NCI-H1105 treated with DMSO at 0.1 percent for 48 hours (cell line): Measurements from ENCODE around the gene ADH1B.
"Not testable (repeated sequence)": the region's sequence is repeated elsewhere in the genome, so short reads cannot be mapped to it uniquely, and the experiment has no call there.

Source experiments
- DNase-seq: peaks from one replicate; lab custom pipeline; 2025; lab: John Stamatoyannopoulos, UW

Gene ADH1B

DNA sequence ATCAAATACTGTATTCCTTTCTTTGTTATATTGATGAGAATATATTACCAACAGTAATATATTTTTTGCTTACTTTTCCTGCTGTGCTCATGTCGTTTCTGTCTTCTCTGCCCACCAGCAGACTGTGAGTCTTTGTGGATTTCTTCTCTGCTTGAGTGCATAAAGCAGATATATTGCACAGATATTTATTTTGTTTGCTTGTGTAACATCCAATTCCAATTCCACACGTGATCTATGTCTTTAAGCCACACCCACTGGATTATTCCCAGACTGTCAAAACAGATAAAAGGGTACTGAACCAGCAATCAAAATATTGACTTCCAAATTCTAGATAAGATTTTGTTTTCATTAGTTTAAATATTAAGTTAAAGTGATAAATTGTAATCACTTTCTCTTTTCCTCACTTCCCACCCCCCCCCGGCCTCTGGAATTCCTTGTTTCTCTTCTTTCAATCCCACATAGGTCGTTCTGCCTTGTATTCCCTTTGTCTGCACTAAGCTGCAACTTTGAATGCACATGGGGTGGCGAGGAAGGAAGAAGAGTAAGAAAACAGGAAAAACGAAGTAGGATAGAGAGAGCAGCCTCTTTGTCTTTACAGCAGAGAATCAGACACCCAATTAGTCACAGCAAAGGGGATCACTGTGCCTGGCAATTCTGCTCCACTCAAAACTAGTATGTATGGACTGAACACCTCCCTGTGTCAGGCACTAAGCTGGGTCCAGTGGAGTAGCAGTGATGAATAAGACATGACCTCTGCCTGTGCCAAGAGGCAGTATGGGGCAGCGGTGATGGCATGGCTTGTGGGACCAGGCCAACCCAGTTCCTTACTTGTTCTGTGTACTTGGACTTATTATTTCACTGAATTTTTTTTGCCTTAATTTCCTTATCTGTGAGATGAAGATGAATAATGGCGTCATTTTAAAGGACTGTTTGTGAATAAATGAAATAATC, at the start of gene ADH1B:
TSS of gene ADH1B (minus strand) at position 161 of the 951 bp plus-strand sequence. CDS start at position 91, 70 bp downstream.
- DNase-seq, result no peak

DNA sequence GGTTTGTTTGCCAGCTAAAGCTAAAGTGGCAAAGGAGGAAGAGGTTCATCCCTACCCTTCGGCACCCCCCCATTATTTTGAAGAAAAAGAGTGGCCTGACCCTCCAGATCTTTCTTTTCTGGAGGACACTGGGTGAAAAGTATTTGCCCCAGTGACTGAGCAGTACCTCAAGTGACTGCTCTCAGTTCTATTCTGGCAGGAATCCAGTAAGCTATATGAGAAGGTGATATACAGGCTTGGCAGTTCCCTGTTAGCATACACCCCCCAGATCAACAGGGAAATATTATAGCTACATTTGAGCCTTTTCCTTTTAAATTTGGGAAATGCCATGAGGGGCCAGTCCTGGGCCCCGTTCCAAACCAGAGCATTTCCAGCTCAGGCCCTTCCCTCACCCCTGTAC, 46.6 kb upstream of the ADH1B start:
- DNase-seq, result peak; percentile 2

DNA sequence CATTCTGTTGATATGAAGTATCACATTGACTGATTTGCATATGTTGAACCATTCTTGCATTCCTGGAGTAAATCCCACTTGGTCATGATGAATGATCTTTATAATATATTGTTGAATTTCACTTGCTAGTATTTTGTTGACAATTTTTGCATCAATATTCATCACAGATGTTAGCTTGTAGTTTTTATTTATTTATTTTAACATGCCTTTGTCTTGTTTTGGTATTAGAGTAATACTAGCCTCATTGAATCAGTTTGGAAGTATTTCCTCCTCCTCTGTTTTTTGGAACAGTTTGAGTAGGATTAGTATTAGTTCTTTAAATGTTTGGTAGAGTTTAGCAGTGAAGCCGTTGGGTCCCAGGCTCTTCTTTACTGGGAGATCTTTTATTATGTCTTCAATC, 45.3 kb upstream of the ADH1B start:
- no peak for DNase-seq

DNA sequence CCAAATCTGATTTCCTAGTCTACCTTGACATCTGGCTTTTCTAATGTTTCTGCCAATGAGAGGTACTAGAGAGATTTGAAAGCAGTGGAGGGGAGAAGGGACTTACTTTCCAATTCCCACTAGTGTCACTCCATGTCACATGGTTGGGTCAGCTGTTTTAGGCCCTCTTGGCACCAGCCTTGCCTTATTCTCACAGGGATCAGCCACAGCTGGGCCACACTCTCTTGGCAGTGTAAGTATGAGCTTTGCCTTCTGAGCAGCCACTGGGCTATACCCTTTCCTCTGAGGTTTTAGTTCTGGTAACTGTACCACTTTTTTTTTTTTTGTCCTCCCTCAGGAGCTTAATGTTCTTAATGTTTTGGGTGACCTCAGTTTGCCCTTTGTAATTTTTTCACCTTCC, 41.6 kb upstream of the ADH1B start:
- no peak for DNase-seq

DNA sequence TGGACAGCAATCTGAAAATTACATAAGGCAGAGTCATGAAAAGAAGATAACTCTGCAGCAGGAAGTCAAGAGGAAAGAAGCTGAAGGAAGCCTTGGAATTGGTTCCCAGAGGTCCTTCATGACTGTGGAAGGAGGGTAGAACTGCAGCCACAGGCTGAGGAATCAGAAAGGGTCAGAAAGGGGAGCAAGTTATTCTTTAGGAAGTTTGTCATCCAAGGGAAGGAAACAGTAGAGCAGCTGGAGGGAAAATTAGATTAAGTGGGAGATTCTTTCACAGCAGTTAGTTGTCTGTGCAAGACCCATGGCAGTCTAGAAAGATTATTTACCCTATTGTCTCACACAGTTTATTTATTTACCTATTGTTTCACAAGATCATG, 40.7 kb upstream of the ADH1B start:
- DNase-seq, result no peak

DNA sequence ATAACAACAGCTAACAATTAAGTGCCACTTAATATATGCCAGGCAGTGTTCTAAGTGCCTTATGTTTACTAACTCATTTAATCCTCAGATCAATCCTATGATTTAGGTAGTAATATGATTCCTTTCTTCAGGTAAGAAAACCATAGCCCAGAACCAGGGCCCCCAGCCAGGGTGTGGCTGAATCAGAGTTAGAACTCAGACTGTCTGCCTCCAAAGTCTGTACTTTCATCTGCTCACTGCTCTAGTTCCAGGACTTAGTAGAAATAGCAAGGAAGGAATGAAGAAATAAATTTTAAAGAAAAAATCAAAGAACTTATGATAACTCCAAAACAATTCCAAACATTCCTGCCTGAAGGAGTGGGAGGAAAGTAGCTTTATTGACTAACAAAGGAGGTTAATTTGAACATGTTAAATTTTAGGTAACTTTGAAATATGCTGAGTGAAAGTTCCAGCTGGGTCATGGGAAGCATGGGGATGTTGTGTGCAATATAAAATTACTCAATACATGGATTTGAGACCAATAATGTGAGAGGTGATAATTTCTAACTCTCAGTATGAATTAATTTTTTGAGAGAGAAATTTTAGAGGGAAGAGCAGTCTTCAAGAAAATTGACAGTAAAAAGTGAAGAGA, 40.2 kb upstream of the ADH1B start:
- DNase-seq, result no peak

DNA sequence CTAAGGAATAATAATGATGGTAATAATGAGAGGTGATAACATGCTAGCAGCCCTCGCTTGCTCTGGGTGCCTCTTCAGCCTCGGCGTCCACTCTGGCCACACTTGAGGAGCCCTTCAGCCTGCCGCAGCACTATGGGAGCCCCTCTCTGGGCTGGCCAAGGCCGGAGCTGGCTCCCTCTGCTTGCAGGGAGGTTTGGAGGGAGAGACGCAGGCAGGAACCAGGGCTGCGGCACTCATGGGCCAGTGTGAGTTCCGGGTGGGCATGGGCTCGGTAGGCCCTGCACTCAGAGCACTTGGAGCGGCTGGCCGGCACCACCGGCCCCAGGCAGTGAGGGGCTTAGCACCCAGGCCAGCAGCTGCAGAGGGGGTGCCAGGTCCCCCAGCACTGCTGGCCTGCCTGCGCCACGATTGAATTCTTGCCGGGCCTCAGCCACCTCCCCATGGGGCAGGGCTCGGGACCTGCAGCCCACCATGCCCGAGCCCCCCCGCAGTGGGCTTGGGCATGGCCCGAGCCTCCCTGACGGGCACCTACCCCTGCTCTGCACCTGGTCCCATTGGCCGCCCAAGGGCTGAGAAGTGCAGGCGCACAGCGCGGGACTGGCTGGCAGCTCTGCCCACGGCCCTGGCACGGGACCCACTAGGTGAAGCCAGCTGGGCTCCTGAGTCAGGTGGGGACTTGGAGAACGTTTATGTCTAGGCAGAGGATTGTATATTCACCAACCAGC, 38.4 kb upstream of the ADH1B start:
- DNase-seq, result no peak

DNA sequence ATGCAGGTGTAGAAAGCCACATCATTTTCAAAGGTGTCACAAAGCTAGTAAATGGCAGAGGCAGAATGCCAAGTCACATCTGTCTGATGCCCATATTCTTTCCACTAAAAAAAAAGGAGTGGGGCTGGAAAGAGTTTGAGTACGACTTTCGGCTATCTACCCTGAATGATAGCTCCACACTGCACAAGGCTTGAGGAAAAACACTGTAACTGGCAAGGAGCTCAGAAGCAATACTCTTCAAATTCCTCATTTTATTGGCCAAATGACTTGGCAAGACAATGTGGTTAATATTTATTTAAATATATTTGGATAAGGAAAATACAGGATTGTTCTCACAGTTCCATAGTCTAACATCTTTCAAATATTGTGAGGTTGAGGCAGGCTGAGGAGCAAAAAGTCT, 36.7 kb upstream of the ADH1B start:
- DNase-seq, result no peak

DNA sequence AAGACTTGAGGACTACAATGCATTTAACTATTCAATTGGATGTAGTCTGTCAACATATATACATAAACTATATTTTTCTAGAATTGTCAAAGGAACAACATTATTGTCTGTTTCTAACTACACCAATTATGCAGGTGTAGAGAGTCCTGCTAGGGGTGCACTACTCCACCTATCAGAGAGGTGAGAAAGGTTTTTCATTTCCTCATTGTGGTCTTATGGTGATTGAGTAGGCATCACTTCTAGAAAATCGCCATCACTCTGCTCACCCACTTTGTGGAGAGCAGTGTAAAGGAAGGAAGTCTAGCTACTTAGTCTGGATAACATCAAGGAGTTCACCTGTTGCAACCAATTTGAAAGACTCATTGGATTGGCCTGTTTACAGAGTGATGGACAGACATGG, 35.8 kb upstream of the ADH1B start:
- DNase-seq, result no peak

DNA sequence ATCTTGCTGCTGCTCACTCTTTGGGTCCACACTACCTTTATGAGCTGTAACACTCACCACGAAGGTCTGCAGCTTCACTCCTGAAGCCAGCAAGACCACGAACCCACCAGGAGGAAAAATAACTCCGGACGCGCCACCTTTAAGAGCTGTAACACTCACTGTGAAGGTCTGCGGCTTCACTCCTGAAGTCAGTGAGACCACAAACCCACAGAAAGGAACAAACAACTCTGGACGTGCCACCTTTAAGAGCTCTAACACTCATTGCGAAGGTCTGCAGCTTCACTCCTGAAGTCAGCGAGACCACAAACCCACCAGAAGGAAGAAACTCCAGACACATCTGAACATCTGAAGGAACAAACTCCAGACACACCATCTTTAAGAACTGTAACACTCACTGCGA, 34.9 kb upstream of the ADH1B start:
- not testable (repeated sequence) for DNase-seq

DNA sequence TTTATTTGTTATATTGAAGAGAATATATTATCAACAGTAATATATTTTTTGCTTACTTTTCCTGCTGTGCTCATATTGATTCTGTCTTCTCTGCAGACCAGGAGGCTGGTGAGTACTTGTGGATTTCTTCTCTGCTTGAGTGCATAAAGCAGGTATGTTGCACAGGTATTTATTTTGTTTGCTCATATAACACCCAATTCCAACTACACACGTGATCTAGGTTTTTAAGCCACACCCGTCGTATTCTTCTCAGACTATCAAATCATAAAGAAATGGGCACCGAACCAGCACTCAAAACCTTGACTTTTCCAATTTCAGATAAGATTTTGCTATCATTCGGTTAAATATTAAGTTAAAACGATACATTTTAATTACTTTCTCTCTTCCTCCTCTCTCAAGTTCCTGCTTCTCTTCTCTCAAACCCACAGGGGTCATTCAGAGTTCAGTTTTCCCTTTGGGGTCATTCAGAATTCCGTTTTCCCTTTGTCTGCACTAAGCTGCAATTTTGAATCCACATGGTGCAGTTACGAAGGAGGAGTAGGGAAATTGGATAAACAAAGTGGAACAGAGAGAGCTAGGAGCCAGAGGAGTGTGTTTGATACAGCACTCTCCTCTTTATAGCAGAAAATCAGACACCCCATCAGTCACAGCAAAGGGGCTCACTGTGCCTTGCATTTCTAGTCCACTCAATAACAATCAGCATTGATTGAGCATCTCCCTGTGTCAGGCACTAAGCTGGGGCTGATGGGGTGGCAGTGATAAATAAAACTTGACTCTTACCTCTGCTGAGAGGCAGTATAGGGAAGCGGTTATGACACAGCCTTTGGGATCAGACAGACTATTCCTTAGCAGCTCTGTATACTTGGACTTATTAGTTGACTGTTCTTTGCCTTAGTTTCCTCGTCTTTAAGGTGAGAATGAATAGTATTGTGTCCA, 31.7 kb upstream of the ADH1B start, which contains the start of gene ADH1C:
TSS of gene ADH1C (minus strand) at position 145 of the 936 bp plus-strand sequence. CDS start at position 74, 71 bp downstream.
- DNase-seq, result no peak

DNA sequence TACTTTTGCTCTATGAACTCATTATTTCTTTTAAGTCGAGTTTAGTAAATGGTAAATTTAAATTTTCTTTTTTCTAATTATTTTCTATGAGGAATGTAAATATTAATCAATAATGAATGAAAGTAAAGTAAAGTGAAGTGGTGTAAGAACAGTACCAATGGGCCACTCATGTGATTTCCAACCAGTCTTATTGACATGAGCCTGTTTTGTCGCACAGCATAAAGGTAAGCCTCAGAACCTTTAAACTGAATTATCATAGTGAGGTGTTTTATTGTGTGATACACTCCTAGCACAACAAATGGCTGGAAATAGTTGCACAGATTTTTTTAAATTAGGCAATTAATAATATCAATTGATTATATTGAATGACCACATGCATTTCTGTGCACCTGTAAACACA, 30.3 kb upstream of the ADH1B start:
- DNase-seq, result no peak

DNA sequence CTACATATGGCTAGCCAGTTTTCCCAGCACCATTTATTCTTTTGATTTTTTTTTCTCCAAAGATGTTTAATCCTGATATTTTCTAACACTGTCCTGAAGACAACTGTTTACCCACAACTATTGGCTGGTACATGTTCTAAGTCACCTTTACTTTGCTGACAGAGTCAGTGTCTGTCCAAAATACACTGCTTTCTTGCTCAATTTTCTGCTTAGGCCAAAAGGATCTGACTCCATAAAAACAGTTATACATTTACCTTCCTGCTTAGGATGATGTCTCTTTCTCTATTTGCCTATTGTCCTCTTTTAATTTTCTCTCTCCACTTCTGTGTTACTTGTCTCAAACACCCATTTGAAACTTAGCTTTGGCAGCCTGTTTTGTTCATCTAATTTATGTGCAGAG, 28.1 kb upstream of the ADH1B start:
- no peak for DNase-seq

DNA sequence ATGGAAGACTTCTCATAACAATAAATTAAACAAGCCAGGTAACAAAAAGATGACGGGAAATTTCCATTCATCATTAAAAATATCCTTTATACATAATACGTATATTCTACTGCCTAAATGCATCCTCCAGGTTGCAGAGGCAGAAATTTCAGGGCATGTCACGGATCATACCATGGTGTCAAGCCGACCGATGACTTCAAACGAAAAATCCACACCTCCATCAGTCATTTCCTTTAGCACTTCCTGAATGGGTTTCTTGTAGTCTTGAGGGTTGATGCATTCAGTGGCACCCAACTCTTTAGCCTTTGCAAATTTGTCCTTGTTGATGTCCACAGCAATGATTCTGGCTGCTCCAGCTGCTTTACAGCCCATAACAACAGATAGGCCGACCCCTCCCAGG, 21.4 kb upstream of the ADH1B start:
- DNase-seq, result not testable (repeated sequence)

DNA sequence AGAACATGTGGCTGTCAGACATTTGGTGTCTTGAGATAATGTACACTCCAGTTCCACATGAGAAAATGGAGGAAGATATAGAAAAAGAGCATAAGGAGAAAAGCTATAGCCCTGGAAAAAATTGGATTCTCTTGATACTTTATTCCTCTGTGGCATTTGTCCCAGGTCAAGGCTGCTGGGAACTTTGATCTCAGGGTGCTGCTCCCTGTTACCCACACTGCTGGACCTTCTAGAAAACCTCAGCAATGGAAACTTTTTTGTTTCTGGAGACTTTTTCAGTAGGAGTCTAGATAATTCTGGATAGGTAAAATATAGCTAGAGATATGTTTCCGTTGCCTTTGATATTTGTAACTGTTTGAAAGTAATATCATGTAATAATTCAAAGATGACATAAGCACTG, 20.2 kb upstream of the ADH1B start:
- DNase-seq, result no peak

DNA sequence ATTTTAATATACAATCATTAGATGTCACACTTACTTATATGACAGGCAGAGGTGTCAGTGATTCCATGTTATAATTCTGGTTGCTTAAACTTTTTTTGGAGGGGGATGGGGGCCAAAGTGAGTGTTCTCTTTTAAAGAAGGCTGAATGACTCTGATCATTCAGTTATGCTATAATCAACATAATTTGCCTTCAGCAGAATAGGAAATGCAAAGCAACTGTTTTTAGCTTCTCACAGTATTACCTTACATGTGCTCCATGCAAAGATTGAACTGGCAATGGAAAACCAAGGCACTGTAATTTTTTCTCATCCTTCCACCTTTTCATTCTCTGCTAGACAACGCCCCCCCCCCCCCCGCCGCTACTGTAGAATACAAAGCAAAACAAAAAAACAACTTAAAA, 18.0 kb upstream of the ADH1B start:
- DNase-seq, result no peak

DNA sequence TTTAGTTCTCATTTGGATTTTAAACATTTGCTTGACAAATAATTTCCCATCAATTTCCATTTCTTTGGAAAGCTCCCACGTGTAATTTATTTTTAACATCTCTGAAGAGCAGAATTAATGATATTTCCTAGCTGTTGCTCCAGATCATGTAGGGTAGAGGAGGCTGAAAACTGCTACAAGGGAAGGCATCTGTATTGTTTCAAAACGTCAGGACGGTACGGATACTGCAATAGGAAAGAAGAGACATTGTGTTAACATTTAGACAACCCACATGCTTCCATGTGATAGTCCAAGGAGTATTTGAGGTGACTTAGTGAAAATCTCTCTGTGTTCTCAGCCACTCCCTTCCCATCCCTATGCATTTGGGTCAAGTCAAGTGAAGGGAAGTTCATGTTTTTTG, 15.4 kb upstream of the ADH1B start:
- DNase-seq, result no peak

DNA sequence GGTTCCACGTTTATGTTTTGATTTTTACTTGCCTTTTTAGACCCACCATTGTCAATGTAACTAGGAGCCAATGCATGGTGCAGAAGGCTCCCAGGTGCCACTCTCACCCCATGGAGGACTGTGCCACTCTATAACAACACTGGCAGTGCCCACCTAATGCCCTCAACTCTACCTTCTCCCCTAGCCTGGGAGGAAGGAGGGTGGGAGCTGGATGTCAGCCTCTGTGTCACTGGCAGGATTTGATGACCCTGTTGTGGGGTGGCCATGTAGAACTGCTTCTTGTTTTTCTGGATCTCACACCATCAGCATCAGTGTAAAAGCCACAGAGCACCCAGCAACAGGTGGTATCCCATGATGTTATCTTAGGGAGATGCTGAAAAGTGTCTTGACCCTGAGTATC, 13.7 kb upstream of the ADH1B start:
- DNase-seq, result no peak

DNA sequence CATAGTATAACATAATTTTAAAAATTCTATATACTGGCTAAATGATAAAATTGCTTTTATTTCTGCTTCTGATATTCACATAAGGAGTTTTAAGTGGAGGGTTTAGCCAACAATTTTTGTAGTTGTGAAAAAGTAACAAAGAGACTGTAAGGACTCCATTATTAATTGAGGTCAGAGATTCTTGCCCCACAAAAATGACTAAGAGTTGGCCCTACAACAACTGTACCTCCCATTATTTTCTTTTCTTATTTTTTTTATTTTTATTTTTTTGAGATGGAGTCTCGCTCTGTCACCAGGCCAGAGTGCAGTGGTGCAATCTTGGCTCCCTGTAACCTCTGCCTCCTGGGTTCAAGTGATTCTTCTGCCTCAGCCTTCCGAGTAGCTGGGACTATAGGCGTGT, 9.4 kb upstream of the ADH1B start:
- DNase-seq, result no peak

DNA sequence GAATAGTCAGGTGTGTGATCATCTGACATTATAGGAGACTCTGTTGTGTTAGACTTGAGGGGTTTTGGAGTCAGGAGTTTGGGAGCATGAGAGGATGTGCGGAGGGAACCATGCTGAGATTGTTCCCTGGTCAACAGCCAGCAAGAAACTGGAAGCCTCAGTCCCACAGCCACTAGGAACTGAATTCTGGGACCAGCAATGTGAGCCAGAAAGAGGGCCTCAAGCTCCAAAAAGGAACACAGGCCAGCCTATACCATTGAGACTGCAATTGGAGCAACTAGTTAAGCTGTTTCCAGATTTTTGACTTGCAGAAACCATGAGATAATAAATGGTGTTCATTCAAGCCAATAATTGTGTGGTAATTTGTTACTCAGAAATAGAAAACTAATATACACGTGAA, 8.7 kb upstream of the ADH1B start:
- no peak for DNase-seq

DNA sequence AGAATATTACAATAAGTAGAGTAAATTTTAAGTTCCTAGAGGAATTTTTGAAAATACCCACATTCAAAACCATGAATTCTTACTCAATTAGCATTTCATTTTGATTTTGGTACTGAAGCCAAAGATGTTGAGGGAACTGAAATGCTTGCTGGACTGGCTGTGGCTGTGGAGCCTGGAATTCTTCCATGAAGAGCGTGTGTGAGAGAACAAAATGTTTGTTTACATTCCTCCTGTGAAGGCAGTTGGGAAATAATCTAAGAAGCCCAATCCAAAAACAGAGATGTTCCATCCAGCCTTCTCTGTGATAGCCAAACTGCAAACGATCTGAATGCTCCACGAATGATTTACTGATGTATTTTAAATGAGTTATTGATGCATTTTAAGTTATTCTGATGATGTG, 3.8 kb upstream of the ADH1B start:
- DNase-seq, result no peak

DNA sequence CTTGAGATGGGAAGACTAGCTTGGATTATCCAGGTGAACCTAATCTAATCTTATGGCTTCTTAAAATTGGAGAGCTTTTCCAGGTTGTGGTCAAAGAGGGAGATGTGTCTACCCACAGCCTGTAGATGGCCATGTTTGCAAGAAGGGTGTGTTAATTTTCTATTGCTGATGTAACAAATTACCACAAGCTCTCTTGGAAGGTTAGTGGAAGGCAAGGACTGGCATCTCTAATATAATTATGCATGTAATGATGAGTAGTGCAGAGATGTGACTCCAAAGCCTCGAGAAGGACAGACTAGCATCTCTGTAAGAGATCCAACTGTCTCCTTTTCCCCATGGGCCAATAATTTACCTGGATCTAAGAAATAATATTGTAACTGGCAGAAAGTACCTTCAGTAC, 3.2 kb upstream of the ADH1B start:
- no peak for DNase-seq
